PC-3 (cell line): ENCODE results near the gene S100A14.

Experiments used
- EZH2phosphoT487 ChIP-seq: fragments of 300-600 bp; sonication (generic); IDR thresholded peaks from 2 replicates; pipeline ENCODE4 v1.6.1; 2018; ENCODE audit warnings: mild to moderate bottlenecking, antibody characterized with exemption, low read length, borderline replicate concordance
- TF ChIP-seq, protein P1 (sequence below): fragments of 300-600 bp; sonication (generic); conservative IDR thresholded peaks from 2 replicates; pipeline ENCODE4 v1.5.1; 2017; ENCODE audit warnings: antibody characterized with exemption, low read depth, mild to moderate bottlenecking, low read length

DNA sequence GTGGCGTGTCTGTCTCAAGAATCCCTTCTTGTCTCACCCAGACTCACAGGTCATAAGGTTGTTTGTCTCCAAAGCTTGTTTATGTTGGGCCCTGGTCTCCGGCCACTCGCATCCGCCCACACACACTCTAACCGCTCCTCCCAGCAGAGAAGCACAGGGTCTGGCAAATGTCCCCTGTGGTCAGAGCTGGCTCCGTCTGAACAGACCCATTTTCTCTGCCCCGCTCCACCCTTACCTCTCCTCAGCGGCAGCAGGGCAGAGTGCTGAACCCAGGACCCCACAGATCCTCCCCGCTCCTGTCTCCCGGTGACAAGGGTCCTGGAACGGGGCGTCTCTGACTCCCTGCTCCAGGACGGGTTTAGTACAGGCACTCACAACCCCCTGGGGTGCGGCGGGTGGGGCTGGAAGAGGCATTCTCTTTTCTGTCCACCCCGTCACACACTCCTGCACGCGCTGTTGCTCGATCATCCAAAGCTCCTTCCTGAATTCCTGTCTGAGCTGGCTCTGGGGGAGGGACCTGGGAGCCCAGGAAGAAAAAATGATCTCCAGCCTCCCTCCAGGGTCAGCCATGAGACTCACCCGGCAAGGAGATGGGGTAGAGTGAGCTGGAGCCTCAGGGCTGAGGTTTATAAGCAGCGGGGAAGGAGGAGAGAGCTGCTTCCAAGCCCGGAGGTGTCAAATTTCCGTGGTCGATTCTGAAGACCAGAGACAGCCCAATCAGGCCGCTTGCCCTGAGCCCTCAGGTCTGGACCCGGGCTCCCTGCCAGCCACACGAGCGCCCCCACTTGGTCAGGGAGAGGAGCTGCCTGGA, 11.0 kb upstream of the S100A14 start, which contains the start of gene S100A13:
- TF ChIP-seq, protein P1, sequence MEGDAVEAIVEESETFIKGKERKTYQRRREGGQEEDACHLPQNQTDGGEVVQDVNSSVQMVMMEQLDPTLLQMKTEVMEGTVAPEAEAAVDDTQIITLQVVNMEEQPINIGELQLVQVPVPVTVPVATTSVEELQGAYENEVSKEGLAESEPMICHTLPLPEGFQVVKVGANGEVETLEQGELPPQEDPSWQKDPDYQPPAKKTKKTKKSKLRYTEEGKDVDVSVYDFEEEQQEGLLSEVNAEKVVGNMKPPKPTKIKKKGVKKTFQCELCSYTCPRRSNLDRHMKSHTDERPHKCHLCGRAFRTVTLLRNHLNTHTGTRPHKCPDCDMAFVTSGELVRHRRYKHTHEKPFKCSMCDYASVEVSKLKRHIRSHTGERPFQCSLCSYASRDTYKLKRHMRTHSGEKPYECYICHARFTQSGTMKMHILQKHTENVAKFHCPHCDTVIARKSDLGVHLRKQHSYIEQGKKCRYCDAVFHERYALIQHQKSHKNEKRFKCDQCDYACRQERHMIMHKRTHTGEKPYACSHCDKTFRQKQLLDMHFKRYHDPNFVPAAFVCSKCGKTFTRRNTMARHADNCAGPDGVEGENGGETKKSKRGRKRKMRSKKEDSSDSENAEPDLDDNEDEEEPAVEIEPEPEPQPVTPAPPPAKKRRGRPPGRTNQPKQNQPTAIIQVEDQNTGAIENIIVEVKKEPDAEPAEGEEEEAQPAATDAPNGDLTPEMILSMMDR = peak; percentile 95
- TF ChIP-seq EZH2phosphoT487 = no peak
